ENCODE results near the gene SPPL2A. TPM values are rescaled to one million over a fixed set of nuclear protein-coding genes. Genes with fewer than 3 reads are reported as not detected.

Gene SPPL2A
- total and polyA plus RNA-seq, 9 of the 15 experiments (the other 6 are each of a cell fraction or from before 2014, with no cell fraction given): 9.8 to 66.1 (median 38.0) TPM

GRCh38 chr15:50765195-50765967 is at the start of gene SPPL2A (continued):
- TF ChIP-seq ZFP91 (CRISPR knock-in tag; IDR thresholded peaks at IDR 0.05) (no peak), NFXL1 (CRISPR knock-in tag; IDR thresholded peaks at IDR 0.05) (no peak), MAFK (IDR thresholded peaks at IDR 0.05; ENCODE audit: low read length) (no peak), CUX1 (CRISPR knock-in tag; IDR thresholded peaks at IDR 0.05) (no peak), ZNF655 (CRISPR knock-in tag; IDR thresholded peaks at IDR 0.05) (no peak), E2F3 (CRISPR knock-in tag; IDR thresholded peaks at IDR 0.05) (peak; percentile 51; the same call in 1 of the 2 replicates), SIX5 (IDR thresholded peaks at IDR 0.05; ENCODE audit: borderline replicate concordance in 1 of 2, insufficient read depth in 1 of 2, low read depth in 1 of 2, low read length in 2 of 2) (no peak), U2AF2 (optimal IDR thresholded peaks at IDR 0.05; ENCODE audit: low read depth, low read length) (no peak), TFAP4 (CRISPR knock-in tag; IDR thresholded peaks at IDR 0.05; ENCODE audit: borderline replicate concordance) (peak; percentile 97), ZNF408 (CRISPR knock-in tag; IDR thresholded peaks at IDR 0.05; ENCODE audit: low read depth) (no peak), NR0B1 (IDR thresholded peaks at IDR 0.05; ENCODE audit: partially characterized antibody) (no peak), HDAC6 (IDR thresholded peaks at IDR 0.05; ENCODE audit: low read depth, low read length) (no peak), TAF1 (IDR thresholded peaks at IDR 0.05; ENCODE audit: control insufficient read depth, extremely low read depth, insufficient read depth, low read length, severe bottlenecking) (peak; percentile 91), ZNF165 (CRISPR knock-in tag; IDR thresholded peaks at IDR 0.05; ENCODE audit: borderline replicate concordance) (no peak), ZNF184 (CRISPR knock-in tag; IDR thresholded peaks at IDR 0.05) (no peak)
